Neural progenitor cell (in vitro differentiated cells): Measurements from ENCODE around the gene VSTM4.

Experiments used
- CTCF ChIP-seq: fragments of 200-600 bp; sonication (generic); IDR thresholded peaks from 2 replicates; pipeline ENCODE4 v1.5.1; 2017; ENCODE audit warnings: antibody characterized with exemption, mild to moderate bottlenecking
- EZH2 ChIP-seq: fragments of 200-600 bp; sonication (generic); IDR thresholded peaks from 2 replicates; pipeline ENCODE4 v1.6.1; 2017; ENCODE audit warnings: antibody characterized with exemption, mild to moderate bottlenecking, moderate library complexity

GRCh38 chr10:49047128-49047639 lies 68.1 kb downstream of the VSTM4 start:
- no peak for TF ChIP-seq CTCF
- TF ChIP-seq EZH2: no peak
